HepG2 (cell line): ENCODE measurements around the gene METRNL. TPM values are rescaled to one million over a fixed set of nuclear protein-coding genes. Genes with fewer than 3 reads are reported as not detected.

ENCODE experiments used
- ATAC-seq: fragments of 200-7000 bp; cut with Tn5 transposase; 3 replicates; pipeline ENCODE4 v1.9.1; 2020; ENCODE audit warnings: mild to moderate bottlenecking, moderate library complexity
- BruUV-seq: library from RNA; stranded (reverse); fragments of 400-500 nt; replicated peaks from 2 replicates; lab custom pipeline; 2021; lab: Mats Ljungman, UMichigan
- CTCF ChIA-PET: fragments of 300-600 bp; formaldehyde crosslinking; extraction: SDS; loops from one replicate; lab custom pipeline; 2021; ENCODE audit warnings: low total read pairs, inconsistent platforms, low intra/inter-chr PET ratio; lab: Yijun Ruan, JAX
- POLR2A ChIA-PET: fragments of 350-600 bp; sonication (Branson Sonifier 250); formaldehyde crosslinking; loops from one replicate; lab custom pipeline; 2020; ENCODE audit warnings: antibody characterized with exemption, inconsistent platforms; lab: Yijun Ruan, JAX
- DNase-seq: peaks from one replicate; pipeline ENCODE4 v3.0.0-alpha.2; 2015; ENCODE audit warnings: low spot score
- FAIRE-seq: peaks from 3 replicates; lab custom pipeline; 2011; peaks lifted over from hg19 to GRCh38; lab: Jason Lieb, UNC
- H2AFZ ChIP-seq: one replicate; pipeline ENCODE4 v1.6.1; 2011; ENCODE audit warnings: low read length, inconsistent platforms
- H3K27ac ChIP-seq: fragments of 300-600 bp; 3 replicates; pipeline ENCODE4 v1.8.0; 2011; ENCODE audit warnings: mixed run types, mild to moderate bottlenecking, mixed read lengths, low read length, inconsistent platforms; ENCODE audit not compliant: insufficient read depth; ENCODE audit errors: extremely low read length
- H3K27me3 ChIP-seq, 2 experiments: fragments of 200-600 bp in 1 of 2; 2 replicates in 1 of 2; 3 replicates in 1 of 2; pipeline versions ENCODE4 v1.6.0 to v1.8.0; 2011; ENCODE audit warnings: low read length in 2 of 2, mild to moderate bottlenecking in 2 of 2, moderate library complexity in 2 of 2, inconsistent platforms in 1 of 2; ENCODE audit not compliant: insufficient read depth in 2 of 2, control insufficient read depth in 1 of 2
- H3K36me3 ChIP-seq, 2 experiments: fragments of 200-600 bp in 1 of 2; replicated peaks in 1 of 2; 2 replicates in 1 of 2; 3 replicates in 1 of 2; pipeline versions ENCODE4 v1.5.1 to v1.8.0; 2011; ENCODE audit warnings: low read length in 2 of 2, inconsistent platforms in 1 of 2; ENCODE audit not compliant: insufficient read depth in 2 of 2, control insufficient read depth in 1 of 2
- H3K4me1 ChIP-seq: 2 replicates; pipeline ENCODE4 v1.5.1; 2012; ENCODE audit warnings: low read length, inconsistent platforms; ENCODE audit not compliant: insufficient read depth
- H3K4me2 ChIP-seq: 2 replicates; pipeline ENCODE4 v1.6.0; 2011; ENCODE audit warnings: low read depth, low read length, inconsistent platforms
- H3K4me3 ChIP-seq, 3 experiments: fragments of 200-600 bp in 1 of 3; sonication (generic), shearing (Covaris generic) in 1 of 3; replicated peaks in 1 of 3; 2 replicates each; pipeline ENCODE4 v1.5.1; 2011 to 2016; ENCODE audit warnings: low read length in 3 of 3, inconsistent platforms in 2 of 3, low read depth in 2 of 3, mild to moderate bottlenecking in 2 of 3, control low read depth in 1 of 3, mixed read lengths in 1 of 3; ENCODE audit not compliant: insufficient read depth in 1 of 3
- H3K79me2 ChIP-seq: one replicate; pipeline ENCODE4 v1.6.1; 2011; ENCODE audit warnings: low read length, inconsistent platforms; ENCODE audit not compliant: insufficient read depth
- H3K9ac ChIP-seq: 2 replicates; pipeline ENCODE4 v1.6.0; 2011; ENCODE audit warnings: mild to moderate bottlenecking, low read depth, low read length, inconsistent platforms; ENCODE audit not compliant: insufficient read depth
- H3K9me3 ChIP-seq: 2 replicates; pipeline ENCODE4 v1.5.1; 2012; ENCODE audit warnings: mild to moderate bottlenecking, low read length
- H4K20me1 ChIP-seq: 2 replicates; pipeline ENCODE4 v1.6.0; 2011; ENCODE audit warnings: inconsistent platforms, mild to moderate bottlenecking, low read length, moderate library complexity; ENCODE audit not compliant: insufficient read depth
- FOXO4 ChIP-seq: sonication (generic); formaldehyde crosslinking; conservative IDR thresholded peaks from 2 replicates; pipeline ENCODE4 v1.8.1; 2023; ENCODE audit warnings: missing genetic modification reagents
- GLMP ChIP-seq: sonication (generic); formaldehyde crosslinking; IDR thresholded peaks from 2 replicates; pipeline ENCODE4 v1.9.0; 2021; ENCODE audit warnings: missing genetic modification reagents, mild to moderate bottlenecking, borderline replicate concordance
- MLLT10 ChIP-seq: sonication (generic); formaldehyde crosslinking; IDR thresholded peaks from 2 replicates; pipeline ENCODE4 v1.4.0; 2020; ENCODE audit warnings: missing genetic modification reagents
- MYNN ChIP-seq: sonication (generic); formaldehyde crosslinking; IDR thresholded peaks from 2 replicates; pipeline ENCODE4 v1.4.0; 2020; ENCODE audit warnings: mild to moderate bottlenecking, low read depth, missing genetic modification reagents
- POGZ ChIP-seq: sonication (generic); formaldehyde crosslinking; IDR thresholded peaks from 2 replicates; pipeline ENCODE4 v1.4.0; 2020; ENCODE audit warnings: mild to moderate bottlenecking, missing genetic modification reagents
- TBP ChIP-seq: sonication (generic); formaldehyde crosslinking; IDR thresholded peaks from 2 replicates; pipeline ENCODE4 v1.5.0; 2020; ENCODE audit warnings: missing genetic modification reagents
- TRIM22 ChIP-seq: fragments of 450-650 bp; IDR thresholded peaks from 2 replicates; pipeline ENCODE4 v1.6.1; 2017
- YEATS2 ChIP-seq: sonication (generic); formaldehyde crosslinking; IDR thresholded peaks from 2 replicates; pipeline ENCODE4 v1.4.0; 2020; ENCODE audit warnings: missing genetic modification reagents, borderline replicate concordance
- ZNF446 ChIP-seq: sonication (generic); formaldehyde crosslinking; IDR thresholded peaks from 2 replicates; pipeline ENCODE4 v1.5.0; 2020; ENCODE audit warnings: mild to moderate bottlenecking, missing genetic modification reagents
- ZNF572 ChIP-seq: sonication (generic); formaldehyde crosslinking; IDR thresholded peaks from 2 replicates; pipeline ENCODE4 v1.5.1; 2020; ENCODE audit warnings: mild to moderate bottlenecking, missing genetic modification reagents
- ZNF597 ChIP-seq: sonication (generic); formaldehyde crosslinking; IDR thresholded peaks from 2 replicates; pipeline ENCODE4 v1.5.0; 2020; ENCODE audit warnings: missing genetic modification reagents
- ZNF724P ChIP-seq: sonication (generic); formaldehyde crosslinking; IDR thresholded peaks from 2 replicates; pipeline ENCODE4 v1.8.0; 2022; ENCODE audit warnings: missing genetic modification reagents, borderline replicate concordance
- WGBS: methylation state at CpG from one replicate; pipeline ENCODE4 v1.1.6; 2017; ENCODE audit warnings: low lambda C conversion rate; 5-methylcytosine and 5-hydroxymethylcytosine counted together
- in situ Hi-C: cut with HindIII; loops from 2 replicates; pipeline ENCODE4 v1.10.0; 2017; ENCODE audit warnings: low pct_unique_long_range_greater_than_20kb; ENCODE audit not compliant: extremely low pct_ligation_motif_present
- intact Hi-C: fragments of 100-400 bp; cut with micrococcal nuclease; formaldehyde crosslinking; loops from one replicate; pipeline ENCODE4 v1.10.0; 2022; ENCODE audit not compliant: unreplicated experiment
- polyA plus RNA-seq, 8 experiments: library from polyadenylated mRNA; depleted of rRNA in 3 of 8; stranded (reverse) in 7 of 8; unstranded in 1 of 8; fragments of >200 nt; fragmentation: Illumina TruSeq in 4 of 8; extraction: Trizol in 4 of 8; gene quantifications; 2 replicates each; pipeline versions ENCODE4 v1.2.1 to v1.2.3, GENCODE V29; 2011 to 2016; ENCODE audit warnings: low read depth in 4 of 8, missing spikeins in 1 of 8, mixed read lengths in 1 of 8; ENCODE audit not compliant: insufficient read depth in 1 of 8
- total RNA-seq, 5 experiments: library from RNA; depleted of rRNA; stranded (reverse); fragments of >200 nt; fragmentation: Illumina TruSeq; extraction: Trizol; gene quantifications; 2 replicates each; pipeline ENCODE4 v1.2.3, GENCODE V29; 2016; ENCODE audit warnings: low read depth in 1 of 5

The METRNL gene
- total and polyA plus RNA-seq, 2 of the 13 experiments (the other 11 are each of a cell fraction or from before 2014, with no cell fraction given), result 0.66 to 0.84 TPM

- TF ChIP-seq ZNF597 (no peak), YEATS2 (CRISPR knock-in tag) (no peak), TRIM22 (no peak), MYNN (CRISPR knock-in tag) (no peak)
These were observed 57.5 kb downstream of the METRNL start (continued) for GRCh38 chr17:83136931-83137330.

- H3K79me2 ChIP-seq, result no peaks in the 10 kb centered on the region
- H3K27me3 ChIP-seq, result peaks cover 11 to 46% of the 10 kb centered on the region in 2 experiments
- no peak overlapping the region for H2AFZ ChIP-seq
- POLR2A ChIA-PET, result no interaction called here
- CTCF ChIA-PET, result no interaction called here
- H3K4me2 ChIP-seq, result no peak overlapping the region
- peaks cover 6% of the 10 kb centered on the region; the same call in 1 of the 2 replicates for H3K9me3 ChIP-seq
- in situ Hi-C loops (no loop called here), intact Hi-C loops (no loop called here)
- H3K27ac ChIP-seq, result no peak overlapping the region
- FAIRE-seq (no peak), DNase-seq (no peak), ATAC-seq (no peak)
- no peak overlapping the region for H3K9ac ChIP-seq
- 8% methylated on average over 9 of the region's 9 CpGs for WGBS
- no peaks in the 10 kb centered on the region for H3K36me3 ChIP-seq
- no peaks in the 10 kb centered on the region; the same call in 1 of the 2 replicates for H4K20me1 ChIP-seq
- no peak for TF ChIP-seq TBP
- TF ChIP-seq ZNF572 (CRISPR knock-in tag), result no peak
- no peak for TF ChIP-seq GLMP (CRISPR knock-in tag)
- no peak for TF ChIP-seq ZNF724P (CRISPR knock-in tag)
- no peak for TF ChIP-seq ZNF446 (CRISPR knock-in tag)
- no peak for TF ChIP-seq MLLT10 (CRISPR knock-in tag)
- no peak for TF ChIP-seq FOXO4 (CRISPR knock-in tag)
- TF ChIP-seq POGZ, result no peak
- BruUV-seq, result no TSS peak
- H3K4me1 ChIP-seq, result no peaks in the 10 kb centered on the region
- no peak overlapping the region for H3K4me3 ChIP-seq
These were observed 58.1 kb downstream of the METRNL start for GRCh38 chr17:83137523-83137922.
